ENCODE results near the gene GIMAP5.

DNA sequence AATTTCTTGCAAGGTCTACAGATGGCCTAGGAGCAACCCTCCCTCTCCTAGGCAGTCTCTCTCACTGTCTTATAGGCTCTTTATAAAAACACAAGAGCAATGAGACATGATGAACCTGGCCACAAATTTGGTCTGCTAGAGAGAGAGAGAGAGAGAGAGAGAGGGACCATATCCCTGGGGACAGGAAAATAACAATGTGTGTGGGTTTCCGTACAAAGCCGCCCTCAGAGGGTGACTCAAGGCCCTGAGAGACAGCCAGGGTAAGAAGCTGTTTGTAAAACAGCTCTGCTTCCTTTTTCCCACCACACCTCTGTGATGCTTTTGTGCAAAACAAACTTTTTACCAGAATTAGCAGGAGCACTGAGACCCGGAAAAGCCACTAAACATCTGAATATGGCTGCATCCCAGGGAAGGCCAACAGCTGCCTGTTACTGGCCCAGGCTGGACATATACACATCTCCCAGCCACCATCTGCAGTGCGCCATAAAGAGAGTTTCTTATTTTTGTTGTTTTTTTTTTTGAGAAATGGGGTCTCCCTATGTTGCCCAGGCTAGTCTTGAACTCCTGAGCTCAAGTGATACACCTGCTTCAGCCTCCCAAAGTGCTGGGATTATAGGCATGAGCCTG is 18.4 kb downstream of the GIMAP5 start:
- TF ChIP-seq, protein P1, sequence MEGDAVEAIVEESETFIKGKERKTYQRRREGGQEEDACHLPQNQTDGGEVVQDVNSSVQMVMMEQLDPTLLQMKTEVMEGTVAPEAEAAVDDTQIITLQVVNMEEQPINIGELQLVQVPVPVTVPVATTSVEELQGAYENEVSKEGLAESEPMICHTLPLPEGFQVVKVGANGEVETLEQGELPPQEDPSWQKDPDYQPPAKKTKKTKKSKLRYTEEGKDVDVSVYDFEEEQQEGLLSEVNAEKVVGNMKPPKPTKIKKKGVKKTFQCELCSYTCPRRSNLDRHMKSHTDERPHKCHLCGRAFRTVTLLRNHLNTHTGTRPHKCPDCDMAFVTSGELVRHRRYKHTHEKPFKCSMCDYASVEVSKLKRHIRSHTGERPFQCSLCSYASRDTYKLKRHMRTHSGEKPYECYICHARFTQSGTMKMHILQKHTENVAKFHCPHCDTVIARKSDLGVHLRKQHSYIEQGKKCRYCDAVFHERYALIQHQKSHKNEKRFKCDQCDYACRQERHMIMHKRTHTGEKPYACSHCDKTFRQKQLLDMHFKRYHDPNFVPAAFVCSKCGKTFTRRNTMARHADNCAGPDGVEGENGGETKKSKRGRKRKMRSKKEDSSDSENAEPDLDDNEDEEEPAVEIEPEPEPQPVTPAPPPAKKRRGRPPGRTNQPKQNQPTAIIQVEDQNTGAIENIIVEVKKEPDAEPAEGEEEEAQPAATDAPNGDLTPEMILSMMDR (optimal IDR thresholded peaks at IDR 0.05 in 1 of 3, IDR thresholded peaks at IDR 0.05 in 1 of 3, conservative IDR thresholded peaks at IDR 0.05 in 1 of 3; ENCODE audit: extremely low read depth in 1 of 3, insufficient read depth in 2 of 3, low read length in 3 of 3), result no peak
- TF ChIP-seq EZH2 (IDR thresholded peaks at IDR 0.05; ENCODE audit: low read length), result no peak
